ENCODE data around the gene FEV.

DNA sequence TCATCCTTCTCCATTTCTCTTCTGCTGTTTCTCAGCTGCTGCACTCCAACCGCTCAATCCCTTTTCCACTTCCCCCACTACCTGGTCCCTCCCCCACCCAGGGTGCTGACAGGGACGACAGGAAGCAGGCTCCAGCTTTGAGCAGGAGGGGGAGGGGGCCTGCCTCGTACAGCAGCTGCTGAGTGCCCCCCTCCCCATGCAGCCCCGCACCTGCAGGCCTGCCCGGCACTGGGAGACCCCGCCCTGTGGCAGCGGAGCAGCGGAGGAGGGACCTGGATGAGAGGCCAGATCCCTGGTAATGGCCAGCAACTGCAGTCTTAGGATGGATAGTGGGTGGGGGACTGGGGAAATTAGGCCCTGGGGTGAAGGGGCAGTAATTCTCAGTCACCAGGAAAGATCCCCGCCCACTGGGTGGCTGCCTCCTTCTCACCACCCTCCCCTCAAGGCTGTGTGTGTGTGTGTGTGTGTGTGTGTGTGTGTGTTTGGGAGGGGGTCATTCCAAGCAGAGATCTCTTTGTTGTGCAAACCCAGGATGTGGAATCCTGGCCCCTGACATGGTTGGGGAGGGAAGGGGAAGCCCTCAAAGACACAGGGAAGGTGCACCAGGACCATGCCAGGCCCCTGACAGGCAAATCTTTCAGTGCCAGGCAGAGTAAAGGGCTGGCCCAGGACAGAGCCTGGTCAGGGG lies 15.0 kb upstream of the FEV start:
- TF ChIP-seq POLR2A (IDR thresholded peaks at IDR 0.05) (no peak), POLR2AphosphoS5 (IDR thresholded peaks at IDR 0.05) (no peak)
- TF ChIP-seq, protein P1, sequence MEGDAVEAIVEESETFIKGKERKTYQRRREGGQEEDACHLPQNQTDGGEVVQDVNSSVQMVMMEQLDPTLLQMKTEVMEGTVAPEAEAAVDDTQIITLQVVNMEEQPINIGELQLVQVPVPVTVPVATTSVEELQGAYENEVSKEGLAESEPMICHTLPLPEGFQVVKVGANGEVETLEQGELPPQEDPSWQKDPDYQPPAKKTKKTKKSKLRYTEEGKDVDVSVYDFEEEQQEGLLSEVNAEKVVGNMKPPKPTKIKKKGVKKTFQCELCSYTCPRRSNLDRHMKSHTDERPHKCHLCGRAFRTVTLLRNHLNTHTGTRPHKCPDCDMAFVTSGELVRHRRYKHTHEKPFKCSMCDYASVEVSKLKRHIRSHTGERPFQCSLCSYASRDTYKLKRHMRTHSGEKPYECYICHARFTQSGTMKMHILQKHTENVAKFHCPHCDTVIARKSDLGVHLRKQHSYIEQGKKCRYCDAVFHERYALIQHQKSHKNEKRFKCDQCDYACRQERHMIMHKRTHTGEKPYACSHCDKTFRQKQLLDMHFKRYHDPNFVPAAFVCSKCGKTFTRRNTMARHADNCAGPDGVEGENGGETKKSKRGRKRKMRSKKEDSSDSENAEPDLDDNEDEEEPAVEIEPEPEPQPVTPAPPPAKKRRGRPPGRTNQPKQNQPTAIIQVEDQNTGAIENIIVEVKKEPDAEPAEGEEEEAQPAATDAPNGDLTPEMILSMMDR (IDR thresholded peaks at IDR 0.05 in 8 of 11, conservative IDR thresholded peaks at IDR 0.05 in 3 of 11), result no peak
